PC-9 (cell line): ENCODE measurements around the gene ADGRF1. TPM values are rescaled to one million over a fixed set of nuclear protein-coding genes. Genes with fewer than 3 reads are reported as not detected.
"Not testable (repeated sequence)": the region's sequence is repeated elsewhere in the genome, so short reads cannot be mapped to it uniquely, and the experiment has no call there.

Experiments used
- BruUV-seq: library from RNA; stranded (reverse); fragments of 400-500 nt; replicated peaks from 2 replicates; lab custom pipeline; 2021; lab: Mats Ljungman, UMichigan
- CTCF ChIA-PET: fragments of 300-600 bp; sonication (Branson Sonifier 250); formaldehyde crosslinking; loops from one replicate; lab custom pipeline; 2022; ENCODE audit warnings: antibody characterized with exemption; lab: Charles Lee
- POLR2A ChIA-PET: fragments of 300-600 bp; sonication (Branson Sonifier 250); formaldehyde crosslinking; loops from one replicate; lab custom pipeline; 2022; ENCODE audit warnings: antibody characterized with exemption; ENCODE audit not compliant: unreplicated experiment; lab: Charles Lee
- DNase-seq, 2 experiments: peaks; one replicate each; pipeline versions ENCODE4 v3.0.0 to v3.0.0-alpha.2; 2015 to 2022; ENCODE audit warnings: mixed read lengths in 1 of 2
- H2AFZ ChIP-seq: fragments of 200-600 bp; sonication (generic); 2 replicates; pipeline ENCODE4 v1.8.1; 2017; ENCODE audit warnings: antibody characterized with exemption
- H3F3A ChIP-seq: fragments of 200-600 bp; sonication (generic); 2 replicates; pipeline ENCODE4 v1.8.1; 2017; ENCODE audit warnings: antibody characterized with exemption, mild to moderate bottlenecking, low read depth; ENCODE audit not compliant: insufficient read depth
- H3K27ac ChIP-seq: fragments of 200-600 bp; sonication (generic); 2 replicates; pipeline ENCODE4 v1.6.1; 2016; ENCODE audit warnings: mixed run types
- H3K27me3 ChIP-seq: fragments of 200-600 bp; sonication (generic); 2 replicates; pipeline ENCODE4 v1.6.1; 2016; ENCODE audit warnings: low read depth, mixed run types; ENCODE audit not compliant: insufficient read depth
- H3K36me3 ChIP-seq: fragments of 200-600 bp; sonication (generic); 2 replicates; pipeline ENCODE4 v1.6.1; 2016; ENCODE audit warnings: low read depth, mixed run types
- H3K4me1 ChIP-seq: fragments of 200-600 bp; sonication (generic); replicated peaks from 2 replicates; pipeline ENCODE4 v1.6.1; 2016; ENCODE audit warnings: mixed run types; ENCODE audit not compliant: insufficient read depth
- H3K4me2 ChIP-seq: fragments of 200-600 bp; sonication (generic); 2 replicates; pipeline ENCODE4 v1.6.1; 2017; ENCODE audit warnings: mixed run types
- H3K4me3 ChIP-seq: fragments of 200-600 bp; sonication (generic); 2 replicates; pipeline ENCODE4 v1.6.1; 2016; ENCODE audit warnings: mixed run types
- H3K79me2 ChIP-seq: fragments of 200-600 bp; sonication (generic); 2 replicates; pipeline ENCODE4 v1.6.1; 2017; ENCODE audit warnings: low read depth, mixed run types
- H3K9me2 ChIP-seq: fragments of 200-600 bp; sonication (generic); 2 replicates; pipeline ENCODE4 v1.8.1; 2017; ENCODE audit warnings: mild to moderate bottlenecking; ENCODE audit not compliant: insufficient read depth
- H3K9me3 ChIP-seq: fragments of 200-600 bp; sonication (generic); 2 replicates; pipeline ENCODE4 v1.8.1; 2016; ENCODE audit warnings: low read depth; ENCODE audit not compliant: insufficient read depth
- H4K20me1 ChIP-seq: fragments of 200-600 bp; sonication (generic); 2 replicates; pipeline ENCODE4 v1.8.1; 2017; ENCODE audit not compliant: insufficient read depth
- EZH2 ChIP-seq: fragments of 200-600 bp; sonication (generic); IDR thresholded peaks from 2 replicates; pipeline ENCODE4 v1.8.0; 2017; ENCODE audit warnings: antibody characterized with exemption, low read depth
- intact Hi-C: fragments of 100-400 bp; cut with micrococcal nuclease; formaldehyde crosslinking; loops from one replicate; pipeline ENCODE4 v1.10.0; 2022; ENCODE audit not compliant: unreplicated experiment
- total RNA-seq: library from RNA; stranded (reverse); gene quantifications from 2 replicates; pipeline ENCODE4 v1.2.3, GENCODE V29; 2021
- TF ChIP-seq, protein P1 (sequence below): fragments of 200-600 bp; sonication (generic); conservative IDR thresholded peaks from 2 replicates; pipeline ENCODE4 v1.6.1; 2017; ENCODE audit warnings: mixed run types, antibody characterized with exemption, mild to moderate bottlenecking, moderate library complexity

Gene ADGRF1
- total RNA-seq, 1 experiment from 2014 or later = 162 TPM

DNA sequence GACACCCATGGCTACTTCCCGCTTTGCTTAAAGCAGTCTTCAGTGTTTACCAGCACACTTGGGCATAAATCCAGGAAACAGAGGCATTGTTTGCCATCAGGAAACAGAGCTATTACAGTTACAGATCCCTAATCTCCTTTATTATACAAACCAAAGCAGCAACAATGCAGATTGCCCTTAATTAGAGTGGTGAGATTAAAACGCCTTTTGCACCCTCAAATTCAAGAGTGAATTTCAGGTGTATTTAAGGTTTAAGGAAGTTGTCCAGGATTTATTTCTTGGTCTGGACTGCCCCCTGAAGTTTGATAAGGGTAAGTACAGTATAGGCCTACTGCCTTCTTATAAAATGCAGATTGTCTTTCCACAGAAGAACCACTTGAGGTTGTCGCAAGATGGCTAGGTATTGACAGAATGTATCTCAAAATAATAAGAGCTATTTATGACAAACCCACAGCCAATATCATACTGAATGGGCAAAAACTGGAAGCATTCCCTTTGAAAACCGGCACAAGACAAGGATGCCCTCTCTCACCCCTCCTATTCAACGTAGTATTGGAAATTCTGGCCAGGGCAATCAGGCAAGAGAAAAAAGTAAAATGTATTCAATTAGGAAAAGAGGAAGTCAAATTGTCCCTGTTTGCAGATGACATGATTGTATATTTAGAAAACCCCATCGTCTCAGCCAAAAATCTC is 51.2 kb downstream of the ADGRF1 start:
- not testable (repeated sequence) for H3K27me3 ChIP-seq, H3K36me3 ChIP-seq, H3K9me3 ChIP-seq, H4K20me1 ChIP-seq, H3K79me2 ChIP-seq, H3K27ac ChIP-seq, H3K9me2 ChIP-seq, H3K4me3 ChIP-seq, BruUV-seq, H2AFZ ChIP-seq, H3K4me2 ChIP-seq
- Histone ChIP-seq H3F3A (peaks cover 20% of the 10 kb centered on the region), H3K4me1 (peaks cover 65% of the 10 kb centered on the region)
- intact Hi-C loops = loop anchor here (1.0 to 10.0 kb wide), 8 partner anchors 56 to 706 kb away; partner anchors contain the start of gene ADGRF4
- peak; percentile 28 to 69 for DNase-seq
- CTCF ChIA-PET = interaction anchor here (0.8 kb wide), 1 partner anchor 129 kb away, joined by 3 read pairs; no protein-coding TSS in a partner anchor
- POLR2A ChIA-PET = interaction anchor here (0.7 kb wide), 2 partner anchors 63 to 203 kb away, joined by 6 read pairs; no protein-coding TSS in a partner anchor
- TF ChIP-seq, protein P1, sequence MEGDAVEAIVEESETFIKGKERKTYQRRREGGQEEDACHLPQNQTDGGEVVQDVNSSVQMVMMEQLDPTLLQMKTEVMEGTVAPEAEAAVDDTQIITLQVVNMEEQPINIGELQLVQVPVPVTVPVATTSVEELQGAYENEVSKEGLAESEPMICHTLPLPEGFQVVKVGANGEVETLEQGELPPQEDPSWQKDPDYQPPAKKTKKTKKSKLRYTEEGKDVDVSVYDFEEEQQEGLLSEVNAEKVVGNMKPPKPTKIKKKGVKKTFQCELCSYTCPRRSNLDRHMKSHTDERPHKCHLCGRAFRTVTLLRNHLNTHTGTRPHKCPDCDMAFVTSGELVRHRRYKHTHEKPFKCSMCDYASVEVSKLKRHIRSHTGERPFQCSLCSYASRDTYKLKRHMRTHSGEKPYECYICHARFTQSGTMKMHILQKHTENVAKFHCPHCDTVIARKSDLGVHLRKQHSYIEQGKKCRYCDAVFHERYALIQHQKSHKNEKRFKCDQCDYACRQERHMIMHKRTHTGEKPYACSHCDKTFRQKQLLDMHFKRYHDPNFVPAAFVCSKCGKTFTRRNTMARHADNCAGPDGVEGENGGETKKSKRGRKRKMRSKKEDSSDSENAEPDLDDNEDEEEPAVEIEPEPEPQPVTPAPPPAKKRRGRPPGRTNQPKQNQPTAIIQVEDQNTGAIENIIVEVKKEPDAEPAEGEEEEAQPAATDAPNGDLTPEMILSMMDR = peak; percentile 87

DNA sequence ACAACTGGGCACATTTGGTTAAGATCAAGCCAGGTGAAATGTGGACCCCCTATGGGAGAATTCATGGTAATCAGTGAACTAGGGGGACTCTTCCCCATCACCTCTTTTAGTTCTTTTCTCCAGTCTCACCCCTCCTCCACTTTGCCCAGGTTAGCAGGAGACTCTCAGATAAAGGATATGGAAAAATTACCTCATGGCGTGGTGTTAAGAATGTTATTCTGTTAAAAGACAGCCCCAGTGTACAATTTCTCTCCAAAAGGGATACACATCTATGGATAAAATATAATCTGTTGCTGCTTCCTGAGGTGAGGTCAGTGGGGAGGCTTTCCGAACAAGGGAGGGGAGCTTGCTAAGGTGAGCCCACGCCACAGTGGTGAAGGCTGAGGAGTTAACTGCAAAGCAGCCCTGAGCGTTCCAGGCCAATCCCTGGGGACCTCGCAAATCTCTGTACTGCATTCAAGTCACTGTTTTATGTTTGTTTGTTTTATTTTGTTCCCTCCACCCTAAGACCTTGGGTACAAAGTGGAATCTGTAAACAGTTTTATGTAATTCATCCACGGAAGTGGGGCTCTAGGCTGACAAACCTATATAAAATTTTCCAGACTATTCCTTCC is 52.0 kb downstream of the ADGRF1 start:
- BruUV-seq = no TSS peak
- Histone ChIP-seq H2AFZ (no peak overlapping the region), H3K9me3 (no peaks in the 10 kb centered on the region; the same call in 1 of the 2 replicates), H3K9me2 (no peaks in the 10 kb centered on the region), H3F3A (peaks cover 17% of the 10 kb centered on the region), H4K20me1 (no peaks in the 10 kb centered on the region), H3K36me3 (no peaks in the 10 kb centered on the region), H3K4me1 (peaks cover 66% of the 10 kb centered on the region), H3K27me3 (no peaks in the 10 kb centered on the region), H3K4me3 (no peak overlapping the region), H3K27ac (no peak overlapping the region), H3K79me2 (no peaks in the 10 kb centered on the region), H3K4me2 (no peak overlapping the region)
- ChIA-PET POLR2A (interaction anchor here (0.6 to 0.7 kb wide), 2 partner anchors 62 to 488 kb away, joined by 4 to 6 read pairs; no protein-coding TSS in a partner anchor), CTCF (no interaction called here)
- no peak for DNase-seq
- intact Hi-C loops = loop anchor here (5.0 to 10.0 kb wide), 4 partner anchors 63 to 707 kb away; partner anchors contain the start of gene ADGRF4
- TF ChIP-seq EZH2 = no peak
- TF ChIP-seq, protein P1 = no peak

GRCh38 chr6:46989398-46989797 is 52.7 kb downstream of the ADGRF1 start:
- Histone ChIP-seq H3F3A (peaks cover 10% of the 10 kb centered on the region), H3K79me2 (no peaks in the 10 kb centered on the region), H2AFZ (no peak overlapping the region), H3K36me3 (no peaks in the 10 kb centered on the region), H3K27me3 (no peaks in the 10 kb centered on the region), H3K9me2 (no peaks in the 10 kb centered on the region), H3K4me1 (peaks cover 62% of the 10 kb centered on the region), H3K4me2 (no peak overlapping the region), H3K27ac (no peak overlapping the region), H3K9me3 (no peaks in the 10 kb centered on the region), H3K4me3 (no peak overlapping the region), H4K20me1 (no peaks in the 10 kb centered on the region)
- CTCF ChIA-PET = no interaction called here
- intact Hi-C loops = loop anchor here (5.0 kb wide), 1 partner anchor 207 kb away; no protein-coding TSS in a partner anchor
- DNase-seq = no peak
- POLR2A ChIA-PET = no interaction called here
- TF ChIP-seq, protein P1 = no peak
- TF ChIP-seq EZH2 = no peak
- no TSS peak for BruUV-seq
